T-helper 1 cell (primary cell): ENCODE results near the gene HRNR.
"Not testable (repeated sequence)": the region's sequence is repeated elsewhere in the genome, so short reads cannot be mapped to it uniquely, and the experiment has no call there.

Source experiments
- DNase-seq, 5 donors: peaks; one replicate each; pipeline ENCODE4 v3.0.0-alpha.2; 2012 to 2020
- total RNA-seq, 4 donors: gene quantifications; one replicate each; lab custom pipeline; 2026; lab: John Stamatoyannopoulos, UW

HRNR gene
- 0 reads per million in 4 donors for total RNA-seq

GRCh38 chr1:152224093-152224492 is at the start of gene HRNR:
TSS of gene HRNR (minus strand) at chr1:152224193. CDS start at chr1:152223253, 940 bp downstream.
- no peak for DNase-seq

- not testable (repeated sequence) for DNase-seq
These were observed 32.4 kb upstream of the HRNR start for GRCh38 chr1:152256394-152256793.

GRCh38 chr1:152252157-152252556 is 28.2 kb upstream of the HRNR start:
- no peak for DNase-seq

GRCh38 chr1:152251391-152251790 is 27.4 kb upstream of the HRNR start:
- no peak for DNase-seq

GRCh38 chr1:152247316-152247715 is 23.3 kb upstream of the HRNR start:
- DNase-seq = no peak

GRCh38 chr1:152244576-152245273 is 20.7 kb upstream of the HRNR start:
- DNase-seq = no peak

GRCh38 chr1:152237093-152237492 is 13.1 kb upstream of the HRNR start:
- no peak for DNase-seq

GRCh38 chr1:152228831-152229230 is 4.8 kb upstream of the HRNR start:
- no peak for DNase-seq

- DNase-seq = no peak
These were observed 3.4 kb upstream of the HRNR start for GRCh38 chr1:152227310-152227928.

- no peak for DNase-seq
These were observed 1.7 kb upstream of the HRNR start for GRCh38 chr1:152225678-152226077.

GRCh38 chr1:152220166-152221163 is 3.5 kb downstream of the HRNR start:
- DNase-seq = peak in 1 of 5 donors; percentile 6

GRCh38 chr1:152219438-152219837 is 4.6 kb downstream of the HRNR start:
- peak in 1 of 5 donors; percentile 5 for DNase-seq

GRCh38 chr1:152218762-152219436 is 5.1 kb downstream of the HRNR start:
- DNase-seq = no peak

GRCh38 chr1:152215604-152216003 is 8.4 kb downstream of the HRNR start:
- DNase-seq = peak in 1 of 5 donors; percentile 12

- DNase-seq = not testable (repeated sequence)
These were observed 9.1 kb downstream of the HRNR start for GRCh38 chr1:152214911-152215310.

GRCh38 chr1:152198982-152199381 is 25.0 kb downstream of the HRNR start:
- no peak for DNase-seq

- DNase-seq = no peak
These were observed 26.5 kb downstream of the HRNR start for GRCh38 chr1:152197361-152197941.

GRCh38 chr1:152191711-152192110 is 32.3 kb downstream of the HRNR start:
- DNase-seq = no peak

GRCh38 chr1:152191260-152191659 is 32.7 kb downstream of the HRNR start:
- DNase-seq = no peak

GRCh38 chr1:152190589-152190988 is 33.4 kb downstream of the HRNR start:
- no peak for DNase-seq

GRCh38 chr1:152189657-152190442 is 34.1 kb downstream of the HRNR start:
- DNase-seq = peak in 4 of 5 donors; percentile 46 to 61 (median 51)
